Measurements from ENCODE around the gene ZFPM1. TPM values are rescaled to one million over a fixed set of nuclear protein-coding genes. Genes with fewer than 3 reads are reported as not detected.

ZFPM1 gene
- total and polyA plus RNA-seq, 4 donors, result 0.19 to 12.8 (median 5.3) TPM

GRCh38 chr16:88489163-88489741 lies 36.2 kb downstream of the ZFPM1 start:
- DNase-seq (ENCODE audit: low spot score), result no peak
- Histone ChIP-seq H3K9ac (ENCODE audit: low read depth in 1 of 2, low read length in 2 of 2) (no peak overlapping the region), H3K4me3 (ENCODE audit: low read depth in 1 of 3, low read length in 3 of 3) (no peak overlapping the region), H3K4me1 (ENCODE audit: control insufficient read depth in 4 of 4, insufficient read depth in 4 of 4, low read length in 3 of 4) (peaks cover 39 to 85% (median 67%) of the 10 kb centered on the region in 4 donors), H3K9me3 (ENCODE audit: control insufficient read depth in 4 of 4, low read length in 3 of 4) (no peaks in the 10 kb centered on the region), H3K27ac (ENCODE audit: low read depth in 1 of 2, low read length in 2 of 2) (peak overlapping the region; percentile 3 to 75), H3K27me3 (ENCODE audit: control insufficient read depth in 4 of 4, insufficient read depth in 4 of 4, low read length in 3 of 4) (no peaks in the 10 kb centered on the region), H3K36me3 (ENCODE audit: control insufficient read depth in 4 of 4, insufficient read depth in 3 of 4, low read depth in 1 of 4, low read length in 3 of 4) (no peaks in the 10 kb centered on the region)
- WGBS, result 40% methylated on average over 24 of the region's 24 CpGs
- TF ChIP-seq JUND (IDR thresholded peaks at IDR 0.05), result no peak
- TF ChIP-seq HNF4A (conservative IDR thresholded peaks at IDR 0.05), result peak in 1 of 2 donors; percentile 25

- WGBS, result 96% methylated on average over 26 of the region's 26 CpGs
- no peak overlapping the region for H3K27ac ChIP-seq (ENCODE audit: low read depth in 1 of 2, low read length in 2 of 2)
- no peaks in the 10 kb centered on the region for H3K9me3 ChIP-seq (ENCODE audit: control insufficient read depth in 4 of 4, low read length in 3 of 4)
- H3K36me3 ChIP-seq (ENCODE audit: control insufficient read depth in 4 of 4, insufficient read depth in 3 of 4, low read depth in 1 of 4, low read length in 3 of 4), result peaks cover 0 to 3% (median 0%) of the 10 kb centered on the region in 4 donors
- H3K9ac ChIP-seq (ENCODE audit: low read depth in 1 of 2, low read length in 2 of 2), result no peak overlapping the region
- H3K4me1 ChIP-seq (ENCODE audit: control insufficient read depth in 4 of 4, insufficient read depth in 4 of 4, low read length in 3 of 4), result peaks cover 39 to 77% (median 58%) of the 10 kb centered on the region in 4 donors
- no peak for TF ChIP-seq ATF3 (IDR thresholded peaks at IDR 0.05)
- TF ChIP-seq NR2F2 (IDR thresholded peaks at IDR 0.05), result no peak
- TF ChIP-seq FOXA1 (IDR thresholded peaks at IDR 0.05), result no peak
- no peak for TF ChIP-seq HNF4G (IDR thresholded peaks at IDR 0.05)
- no peak for TF ChIP-seq SP1 (IDR thresholded peaks at IDR 0.05)
- no peak for TF ChIP-seq YY1 (IDR thresholded peaks at IDR 0.05)
- no peak for DNase-seq (ENCODE audit: low spot score)
- H3K4me3 ChIP-seq (ENCODE audit: low read depth in 1 of 3, low read length in 3 of 3), result no peak overlapping the region
- H3K27me3 ChIP-seq (ENCODE audit: control insufficient read depth in 4 of 4, insufficient read depth in 4 of 4, low read length in 3 of 4), result no peaks in the 10 kb centered on the region
These were observed 38.0 kb downstream of the ZFPM1 start for GRCh38 chr16:88491001-88491559.

- Histone ChIP-seq H3K9me3 (ENCODE audit: control insufficient read depth in 4 of 4, low read length in 3 of 4) (no peaks in the 10 kb centered on the region), H3K27ac (ENCODE audit: low read depth in 1 of 2, low read length in 2 of 2) (no peak overlapping the region), H3K27me3 (ENCODE audit: control insufficient read depth in 4 of 4, insufficient read depth in 4 of 4, low read length in 3 of 4) (no peaks in the 10 kb centered on the region), H3K4me3 (ENCODE audit: low read depth in 1 of 3, low read length in 3 of 3) (no peak overlapping the region), H3K4me1 (ENCODE audit: control insufficient read depth in 4 of 4, insufficient read depth in 4 of 4, low read length in 3 of 4) (peaks cover 39 to 71% (median 52%) of the 10 kb centered on the region in 4 donors), H3K9ac (ENCODE audit: low read depth in 1 of 2, low read length in 2 of 2) (no peak overlapping the region), H3K36me3 (ENCODE audit: control insufficient read depth in 4 of 4, insufficient read depth in 3 of 4, low read depth in 1 of 4, low read length in 3 of 4) (peaks cover 0 to 3% (median 0%) of the 10 kb centered on the region in 4 donors)
- 55% methylated on average over 28 of the region's 28 CpGs for WGBS
- peak; percentile 88 for DNase-seq (ENCODE audit: low spot score)
- TF ChIP-seq, protein P1, sequence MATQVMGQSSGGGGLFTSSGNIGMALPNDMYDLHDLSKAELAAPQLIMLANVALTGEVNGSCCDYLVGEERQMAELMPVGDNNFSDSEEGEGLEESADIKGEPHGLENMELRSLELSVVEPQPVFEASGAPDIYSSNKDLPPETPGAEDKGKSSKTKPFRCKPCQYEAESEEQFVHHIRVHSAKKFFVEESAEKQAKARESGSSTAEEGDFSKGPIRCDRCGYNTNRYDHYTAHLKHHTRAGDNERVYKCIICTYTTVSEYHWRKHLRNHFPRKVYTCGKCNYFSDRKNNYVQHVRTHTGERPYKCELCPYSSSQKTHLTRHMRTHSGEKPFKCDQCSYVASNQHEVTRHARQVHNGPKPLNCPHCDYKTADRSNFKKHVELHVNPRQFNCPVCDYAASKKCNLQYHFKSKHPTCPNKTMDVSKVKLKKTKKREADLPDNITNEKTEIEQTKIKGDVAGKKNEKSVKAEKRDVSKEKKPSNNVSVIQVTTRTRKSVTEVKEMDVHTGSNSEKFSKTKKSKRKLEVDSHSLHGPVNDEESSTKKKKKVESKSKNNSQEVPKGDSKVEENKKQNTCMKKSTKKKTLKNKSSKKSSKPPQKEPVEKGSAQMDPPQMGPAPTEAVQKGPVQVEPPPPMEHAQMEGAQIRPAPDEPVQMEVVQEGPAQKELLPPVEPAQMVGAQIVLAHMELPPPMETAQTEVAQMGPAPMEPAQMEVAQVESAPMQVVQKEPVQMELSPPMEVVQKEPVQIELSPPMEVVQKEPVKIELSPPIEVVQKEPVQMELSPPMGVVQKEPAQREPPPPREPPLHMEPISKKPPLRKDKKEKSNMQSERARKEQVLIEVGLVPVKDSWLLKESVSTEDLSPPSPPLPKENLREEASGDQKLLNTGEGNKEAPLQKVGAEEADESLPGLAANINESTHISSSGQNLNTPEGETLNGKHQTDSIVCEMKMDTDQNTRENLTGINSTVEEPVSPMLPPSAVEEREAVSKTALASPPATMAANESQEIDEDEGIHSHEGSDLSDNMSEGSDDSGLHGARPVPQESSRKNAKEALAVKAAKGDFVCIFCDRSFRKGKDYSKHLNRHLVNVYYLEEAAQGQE (IDR thresholded peaks at IDR 0.05), result peak; percentile 38
- TF ChIP-seq RAD21 (IDR thresholded peaks at IDR 0.05) (peak; percentile 18 to 56), YY1 (IDR thresholded peaks at IDR 0.05) (peak; percentile 64), SP1 (IDR thresholded peaks at IDR 0.05) (peak; percentile 77), NR2F2 (IDR thresholded peaks at IDR 0.05) (peak; percentile 42), HNF4A (conservative IDR thresholded peaks at IDR 0.05) (peak; percentile 91 to 93), ATF3 (IDR thresholded peaks at IDR 0.05) (no peak), HNF4G (IDR thresholded peaks at IDR 0.05) (peak; percentile 39), RXRA (IDR thresholded peaks at IDR 0.05) (peak; percentile 100), CTCF (IDR thresholded peaks at IDR 0.05; ENCODE audit: low read depth, low read length, missing input control) (no peak), MAX (IDR thresholded peaks at IDR 0.05) (no peak), GABPA (IDR thresholded peaks at IDR 0.05 in 1 of 2, conservative IDR thresholded peaks at IDR 0.05 in 1 of 2) (no peak), TAF1 (conservative IDR thresholded peaks at IDR 0.05) (no peak), FOXA1 (IDR thresholded peaks at IDR 0.05) (peak; percentile 12), EGR1 (IDR thresholded peaks at IDR 0.05; ENCODE audit: low read depth in 2 of 2) (peak in 1 of 2 donors; percentile 33)
- TF ChIP-seq, protein P2, sequence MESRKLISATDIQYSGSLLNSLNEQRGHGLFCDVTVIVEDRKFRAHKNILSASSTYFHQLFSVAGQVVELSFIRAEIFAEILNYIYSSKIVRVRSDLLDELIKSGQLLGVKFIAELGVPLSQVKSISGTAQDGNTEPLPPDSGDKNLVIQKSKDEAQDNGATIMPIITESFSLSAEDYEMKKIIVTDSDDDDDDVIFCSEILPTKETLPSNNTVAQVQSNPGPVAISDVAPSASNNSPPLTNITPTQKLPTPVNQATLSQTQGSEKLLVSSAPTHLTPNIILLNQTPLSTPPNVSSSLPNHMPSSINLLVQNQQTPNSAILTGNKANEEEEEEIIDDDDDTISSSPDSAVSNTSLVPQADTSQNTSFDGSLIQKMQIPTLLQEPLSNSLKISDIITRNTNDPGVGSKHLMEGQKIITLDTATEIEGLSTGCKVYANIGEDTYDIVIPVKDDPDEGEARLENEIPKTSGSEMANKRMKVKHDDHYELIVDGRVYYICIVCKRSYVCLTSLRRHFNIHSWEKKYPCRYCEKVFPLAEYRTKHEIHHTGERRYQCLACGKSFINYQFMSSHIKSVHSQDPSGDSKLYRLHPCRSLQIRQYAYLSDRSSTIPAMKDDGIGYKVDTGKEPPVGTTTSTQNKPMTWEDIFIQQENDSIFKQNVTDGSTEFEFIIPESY (IDR thresholded peaks at IDR 0.05), result no peak
These were observed 38.7 kb downstream of the ZFPM1 start for GRCh38 chr16:88491560-88492310.

All from liver (tissue), 9 donors.